ENCODE data around the gene FAF1. TPM values are rescaled to one million over a fixed set of nuclear protein-coding genes. Genes with fewer than 3 reads are reported as not detected.

Gene FAF1
- total and polyA plus RNA-seq, 9 of the 15 experiments (the other 6 are each of a cell fraction or from before 2014, with no cell fraction given): 48.7 to 225 (median 118) TPM

GRCh38 chr1:50978144-50978851 is 18.2 kb upstream of the FAF1 start (continued):
- TF ChIP-seq, protein P1, sequence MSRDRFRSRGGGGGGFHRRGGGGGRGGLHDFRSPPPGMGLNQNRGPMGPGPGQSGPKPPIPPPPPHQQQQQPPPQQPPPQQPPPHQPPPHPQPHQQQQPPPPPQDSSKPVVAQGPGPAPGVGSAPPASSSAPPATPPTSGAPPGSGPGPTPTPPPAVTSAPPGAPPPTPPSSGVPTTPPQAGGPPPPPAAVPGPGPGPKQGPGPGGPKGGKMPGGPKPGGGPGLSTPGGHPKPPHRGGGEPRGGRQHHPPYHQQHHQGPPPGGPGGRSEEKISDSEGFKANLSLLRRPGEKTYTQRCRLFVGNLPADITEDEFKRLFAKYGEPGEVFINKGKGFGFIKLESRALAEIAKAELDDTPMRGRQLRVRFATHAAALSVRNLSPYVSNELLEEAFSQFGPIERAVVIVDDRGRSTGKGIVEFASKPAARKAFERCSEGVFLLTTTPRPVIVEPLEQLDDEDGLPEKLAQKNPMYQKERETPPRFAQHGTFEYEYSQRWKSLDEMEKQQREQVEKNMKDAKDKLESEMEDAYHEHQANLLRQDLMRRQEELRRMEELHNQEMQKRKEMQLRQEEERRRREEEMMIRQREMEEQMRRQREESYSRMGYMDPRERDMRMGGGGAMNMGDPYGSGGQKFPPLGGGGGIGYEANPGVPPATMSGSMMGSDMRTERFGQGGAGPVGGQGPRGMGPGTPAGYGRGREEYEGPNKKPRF (IDR thresholded peaks at IDR 0.05; ENCODE audit: low read depth, low read length): no peak
- peak; percentile 61; the same call in 1 of the 2 replicates for TF ChIP-seq CTBP1 (IDR thresholded peaks at IDR 0.05; ENCODE audit: borderline replicate concordance)
- no peak for TF ChIP-seq NFYB (IDR thresholded peaks at IDR 0.05; ENCODE audit: extremely low read depth, insufficient read length)
- TF ChIP-seq POLR2A (conservative IDR thresholded peaks at IDR 0.05): peak; percentile 78
- TF ChIP-seq, protein P2, sequence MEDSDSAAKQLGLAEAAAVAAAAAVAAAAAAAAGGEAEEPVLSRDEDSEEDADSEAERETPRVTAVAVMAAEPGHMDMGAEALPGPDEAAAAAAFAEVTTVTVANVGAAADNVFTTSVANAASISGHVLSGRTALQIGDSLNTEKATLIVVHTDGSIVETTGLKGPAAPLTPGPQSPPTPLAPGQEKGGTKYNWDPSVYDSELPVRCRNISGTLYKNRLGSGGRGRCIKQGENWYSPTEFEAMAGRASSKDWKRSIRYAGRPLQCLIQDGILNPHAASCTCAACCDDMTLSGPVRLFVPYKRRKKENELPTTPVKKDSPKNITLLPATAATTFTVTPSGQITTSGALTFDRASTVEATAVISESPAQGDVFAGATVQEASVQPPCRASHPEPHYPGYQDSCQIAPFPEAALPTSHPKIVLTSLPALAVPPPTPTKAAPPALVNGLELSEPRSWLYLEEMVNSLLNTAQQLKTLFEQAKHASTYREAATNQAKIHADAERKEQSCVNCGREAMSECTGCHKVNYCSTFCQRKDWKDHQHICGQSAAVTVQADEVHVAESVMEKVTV (CRISPR knock-in tag; IDR thresholded peaks at IDR 0.05): no peak
- peak; percentile 99 for TF ChIP-seq RBBP5 (IDR thresholded peaks at IDR 0.05; ENCODE audit: borderline replicate concordance, insufficient read depth, low read length, poor library complexity, severe bottlenecking)
- peak; percentile 62; the same call in 1 of the 2 replicates for TF ChIP-seq ZFX (CRISPR knock-in tag; IDR thresholded peaks at IDR 0.05)
- peak; percentile 92 for TF ChIP-seq HNRNPLL (IDR thresholded peaks at IDR 0.05; ENCODE audit: low read depth, low read length, poor library complexity, severe bottlenecking)
- TF ChIP-seq ZSCAN32 (CRISPR knock-in tag; IDR thresholded peaks at IDR 0.05): no peak
- TF ChIP-seq, protein P3, sequence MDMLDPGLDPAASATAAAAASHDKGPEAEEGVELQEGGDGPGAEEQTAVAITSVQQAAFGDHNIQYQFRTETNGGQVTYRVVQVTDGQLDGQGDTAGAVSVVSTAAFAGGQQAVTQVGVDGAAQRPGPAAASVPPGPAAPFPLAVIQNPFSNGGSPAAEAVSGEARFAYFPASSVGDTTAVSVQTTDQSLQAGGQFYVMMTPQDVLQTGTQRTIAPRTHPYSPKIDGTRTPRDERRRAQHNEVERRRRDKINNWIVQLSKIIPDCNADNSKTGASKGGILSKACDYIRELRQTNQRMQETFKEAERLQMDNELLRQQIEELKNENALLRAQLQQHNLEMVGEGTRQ (CRISPR knock-in tag; IDR thresholded peaks at IDR 0.05): no peak
- TF ChIP-seq ZNF146 (CRISPR knock-in tag; IDR thresholded peaks at IDR 0.05; ENCODE audit: unreplicated experiment): no peak
- TF ChIP-seq CBX5 (IDR thresholded peaks at IDR 0.05; ENCODE audit: borderline replicate concordance, low read depth): no peak
- peak in 1 of 2 experiments; percentile 58; a peak in 1 of 4 replicates for TF ChIP-seq SRF (CRISPR knock-in tag; IDR thresholded peaks at IDR 0.05)
- TF ChIP-seq SMAD1 (IDR thresholded peaks at IDR 0.05; ENCODE audit: low read depth, low read length, partially characterized antibody): no peak
- peak; percentile 45 for TF ChIP-seq U2AF1 (optimal IDR thresholded peaks at IDR 0.05; ENCODE audit: low read depth, low read length)
- TF ChIP-seq FUS (optimal IDR thresholded peaks at IDR 0.05; ENCODE audit: low read depth, low read length): no peak
- peak; percentile 39; the same call in 1 of the 2 replicates for TF ChIP-seq ZNF124 (CRISPR knock-in tag; IDR thresholded peaks at IDR 0.05)
- no peak for TF ChIP-seq JUND (IDR thresholded peaks at IDR 0.05; ENCODE audit: borderline replicate concordance, low read depth, low read length)
- TF ChIP-seq JUND (tag; IDR thresholded peaks at IDR 0.05; ENCODE audit: borderline replicate concordance, low read depth, low read length): peak; percentile 20; the same call in 1 of the 3 replicates
- no peak for TF ChIP-seq EZH2 (IDR thresholded peaks at IDR 0.05; ENCODE audit: borderline replicate concordance, low read depth, low read length)
- peak; percentile 69; the same call in 1 of the 2 replicates for TF ChIP-seq CBX1 (IDR thresholded peaks at IDR 0.05; ENCODE audit: low read depth)
- peak; percentile 40; the same call in 1 of the 2 replicates for TF ChIP-seq ZNF143 (CRISPR knock-in tag; IDR thresholded peaks at IDR 0.05)
- no peak for TF ChIP-seq L3MBTL2 (IDR thresholded peaks at IDR 0.05)
- TF ChIP-seq FOXM1 (IDR thresholded peaks at IDR 0.05; ENCODE audit: low read depth): no peak; the same call in 1 of the 2 replicates
- 0 out of 2 replicates have a peak, but pooled peaks have one; percentile 26 for TF ChIP-seq FOXM1 (CRISPR knock-in tag; IDR thresholded peaks at IDR 0.05; ENCODE audit: low read depth)
- TF ChIP-seq SUPT5H (IDR thresholded peaks at IDR 0.05): peak; percentile 36; the same call in 1 of the 2 replicates

All from K562 (cell line).